ENCODE measurements around the gene IKZF2.
"Not testable (repeated sequence)": the region's sequence is repeated elsewhere in the genome, so short reads cannot be mapped to it uniquely, and the experiment has no call there.

The IKZF2 gene

GRCh38 chr2:213042262-213042661, 109.2 kb downstream of the IKZF2 start:
- DNase-seq (ENCODE audit: low spot score): no peak

- no peak for DNase-seq (ENCODE audit: low spot score)
Measured at GRCh38 chr2:213036836-213037235, 114.6 kb downstream of the IKZF2 start.

GRCh38 chr2:213034585-213034984, 116.8 kb downstream of the IKZF2 start:
- DNase-seq (ENCODE audit: low spot score): no peak

- DNase-seq (ENCODE audit: low spot score): no peak
Measured at GRCh38 chr2:213032607-213033006, 118.8 kb downstream of the IKZF2 start.

- no peak for DNase-seq (ENCODE audit: low spot score)
Measured at GRCh38 chr2:213022987-213023386, 128.4 kb downstream of the IKZF2 start.

GRCh38 chr2:213021971-213022899, 129.2 kb downstream of the IKZF2 start:
- no peak for DNase-seq (ENCODE audit: low spot score)

- not testable (repeated sequence) for DNase-seq (ENCODE audit: low spot score)
Measured at GRCh38 chr2:213020913-213021312, 130.5 kb downstream of the IKZF2 start.

- no peak for DNase-seq (ENCODE audit: low spot score)
Measured at GRCh38 chr2:213020268-213020667, 131.1 kb downstream of the IKZF2 start.

GRCh38 chr2:213019368-213019767, 132.0 kb downstream of the IKZF2 start:
- no peak for DNase-seq (ENCODE audit: low spot score)

GRCh38 chr2:213018340-213018901, 133.0 kb downstream of the IKZF2 start:
- DNase-seq (ENCODE audit: low spot score): no peak

GRCh38 chr2:213017404-213017803, 134.0 kb downstream of the IKZF2 start:
- DNase-seq (ENCODE audit: low spot score): no peak

- DNase-seq (ENCODE audit: low spot score): no peak
Measured at GRCh38 chr2:213016984-213017351, 134.4 kb downstream of the IKZF2 start.

- no peak for DNase-seq (ENCODE audit: low spot score)
Measured at GRCh38 chr2:213016166-213016983, 135.0 kb downstream of the IKZF2 start.

GRCh38 chr2:213015387-213016165, 135.8 kb downstream of the IKZF2 start:
- DNase-seq (ENCODE audit: low spot score): no peak

- DNase-seq (ENCODE audit: low spot score): no peak
Measured at GRCh38 chr2:213013979-213014378, 137.4 kb downstream of the IKZF2 start.

GRCh38 chr2:213011505-213011904, 139.9 kb downstream of the IKZF2 start:
- DNase-seq (ENCODE audit: low spot score): no peak

GRCh38 chr2:213010106-213010779, 141.2 kb downstream of the IKZF2 start:
- DNase-seq (ENCODE audit: low spot score): no peak

- no peak for DNase-seq (ENCODE audit: low spot score)
Measured at GRCh38 chr2:213007290-213007838, 144.0 kb downstream of the IKZF2 start.

GRCh38 chr2:213004197-213004821, 147.1 kb downstream of the IKZF2 start:
- DNase-seq (ENCODE audit: low spot score): no peak

- DNase-seq (ENCODE audit: low spot score): no peak
Measured at GRCh38 chr2:213002383-213002782, 149.0 kb downstream of the IKZF2 start.
